ENCODE measurements around the gene CPSF7.
A peak's percentile ranks its signal among the peaks of the same experiment; 100 is the strongest.
"Not testable (repeated sequence)": the region's sequence is repeated elsewhere in the genome, so short reads cannot be mapped to it uniquely, and the experiment has no call there.

The CPSF7 gene

GRCh38 chr11:61437496-61437895 is 7.7 kb upstream of the CPSF7 start:
- no peak for DNase-seq

GRCh38 chr11:61430839-61431238 is 1.1 kb upstream of the CPSF7 start:
- not testable (repeated sequence) for DNase-seq

- DNase-seq: peak; percentile 50
These were observed 457 bp downstream of the CPSF7 start for GRCh38 chr11:61429346-61429690.

- DNase-seq: no peak
These were observed 4.2 kb downstream of the CPSF7 start for GRCh38 chr11:61425367-61426131.

GRCh38 chr11:61422226-61422625 is 7.5 kb downstream of the CPSF7 start:
- DNase-seq: peak; percentile 54

GRCh38 chr11:61418136-61418535 is 11.6 kb downstream of the CPSF7 start:
- peak; percentile 59 for DNase-seq

GRCh38 chr11:61417670-61418069 is 12.1 kb downstream of the CPSF7 start:
- DNase-seq: peak; percentile 89

GRCh38 chr11:61416941-61417340 is 12.8 kb downstream of the CPSF7 start:
- no peak for DNase-seq

GRCh38 chr11:61415381-61415780 is 14.4 kb downstream of the CPSF7 start:
- no peak for DNase-seq

- no peak for DNase-seq
These were observed 15.2 kb downstream of the CPSF7 start for GRCh38 chr11:61414547-61414946.

- DNase-seq: peak; percentile 21
These were observed 16.3 kb downstream of the CPSF7 start for GRCh38 chr11:61413496-61413895.

- no peak for DNase-seq
These were observed 18.2 kb downstream of the CPSF7 start for GRCh38 chr11:61411589-61411988.

- DNase-seq: no peak
These were observed 22.6 kb downstream of the CPSF7 start for GRCh38 chr11:61406991-61407728.

- no peak for DNase-seq
These were observed 23.7 kb downstream of the CPSF7 start for GRCh38 chr11:61406067-61406466.

GRCh38 chr11:61404641-61405040 is 25.1 kb downstream of the CPSF7 start:
- DNase-seq: no peak

- no peak for DNase-seq
These were observed 25.7 kb downstream of the CPSF7 start for GRCh38 chr11:61404103-61404502.

GRCh38 chr11:61403658-61404057 is 26.1 kb downstream of the CPSF7 start:
- DNase-seq: peak; percentile 52

GRCh38 chr11:61401573-61401972 is 28.2 kb downstream of the CPSF7 start:
- DNase-seq: no peak

GRCh38 chr11:61401173-61401572 is 28.6 kb downstream of the CPSF7 start:
- no peak for DNase-seq

GRCh38 chr11:61392981-61393595 is 36.7 kb downstream of the CPSF7 start:
- no peak for DNase-seq

- DNase-seq: no peak
These were observed 39.6 kb downstream of the CPSF7 start for GRCh38 chr11:61390161-61390560.

GRCh38 chr11:61384271-61385242 is 45.2 kb downstream of the CPSF7 start:
- peak; percentile 57 for DNase-seq

GRCh38 chr11:61383859-61384258 is 45.9 kb downstream of the CPSF7 start:
- not testable (repeated sequence) for DNase-seq

Measured in inflammatory macrophage treated with lipopolysaccharide for 4 hours (primary cell).